Skeletal muscle satellite cell (primary cell): ENCODE data around the gene SCAF1.

ENCODE experiments used
- H3K27me3 ChIP-seq: 2 replicates; pipeline ENCODE4 v1.7.0; 2013; ENCODE audit warnings: low read length; ENCODE audit not compliant: control insufficient read depth, insufficient read depth
- H3K36me3 ChIP-seq: 2 replicates; pipeline ENCODE4 v1.7.0; 2013; ENCODE audit warnings: mild to moderate bottlenecking, control low read depth, low read length; ENCODE audit not compliant: insufficient read depth
- H3K4me1 ChIP-seq: 2 replicates; pipeline ENCODE4 v1.7.0; 2013; ENCODE audit warnings: low read length; ENCODE audit not compliant: control insufficient read depth, insufficient read depth
- H3K4me2 ChIP-seq: 2 replicates; pipeline ENCODE4 v1.7.0; 2013; ENCODE audit warnings: mild to moderate bottlenecking, low read length
- H3K4me3 ChIP-seq: 2 replicates; pipeline ENCODE4 v1.7.0; 2013; ENCODE audit warnings: low read length
- H3K9ac ChIP-seq: 2 replicates; pipeline ENCODE4 v1.7.0; 2013; ENCODE audit warnings: mild to moderate bottlenecking, low read depth, low read length, moderate library complexity
- H3K9me3 ChIP-seq: replicated peaks from 2 replicates; pipeline ENCODE4 v1.7.0; 2013; ENCODE audit warnings: mild to moderate bottlenecking, control low read depth, low read length

Gene SCAF1

DNA sequence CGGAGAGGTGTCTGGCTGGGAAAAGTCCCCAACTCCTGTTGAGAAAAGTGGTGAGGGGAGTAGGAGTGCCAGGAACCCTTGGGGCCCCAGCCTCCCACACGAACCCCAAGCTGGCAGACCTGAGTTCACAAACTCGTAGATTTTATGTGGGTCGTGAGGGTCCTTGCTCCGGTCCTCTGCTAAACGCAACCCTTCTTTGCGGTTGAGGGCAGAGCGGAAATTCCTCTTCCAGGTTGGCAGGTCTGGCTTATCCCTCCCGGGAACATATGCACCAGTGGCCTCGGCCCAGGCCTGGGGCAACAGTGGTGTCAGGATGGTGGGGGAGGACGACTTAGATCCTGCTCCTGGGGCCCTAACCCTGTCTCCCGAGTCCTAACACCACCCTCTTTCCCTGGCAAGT, 21.2 kb downstream of the SCAF1 start:
- no peak overlapping the region for H3K4me3 ChIP-seq
- H3K4me2 ChIP-seq = no peak overlapping the region
- no peak overlapping the region for H3K9ac ChIP-seq
- peaks cover 20% of the 10 kb centered on the region for H3K4me1 ChIP-seq
- peaks cover 47% of the 10 kb centered on the region for H3K36me3 ChIP-seq
- no peaks in the 10 kb centered on the region for H3K27me3 ChIP-seq
- H3K9me3 ChIP-seq = no peaks in the 10 kb centered on the region

DNA sequence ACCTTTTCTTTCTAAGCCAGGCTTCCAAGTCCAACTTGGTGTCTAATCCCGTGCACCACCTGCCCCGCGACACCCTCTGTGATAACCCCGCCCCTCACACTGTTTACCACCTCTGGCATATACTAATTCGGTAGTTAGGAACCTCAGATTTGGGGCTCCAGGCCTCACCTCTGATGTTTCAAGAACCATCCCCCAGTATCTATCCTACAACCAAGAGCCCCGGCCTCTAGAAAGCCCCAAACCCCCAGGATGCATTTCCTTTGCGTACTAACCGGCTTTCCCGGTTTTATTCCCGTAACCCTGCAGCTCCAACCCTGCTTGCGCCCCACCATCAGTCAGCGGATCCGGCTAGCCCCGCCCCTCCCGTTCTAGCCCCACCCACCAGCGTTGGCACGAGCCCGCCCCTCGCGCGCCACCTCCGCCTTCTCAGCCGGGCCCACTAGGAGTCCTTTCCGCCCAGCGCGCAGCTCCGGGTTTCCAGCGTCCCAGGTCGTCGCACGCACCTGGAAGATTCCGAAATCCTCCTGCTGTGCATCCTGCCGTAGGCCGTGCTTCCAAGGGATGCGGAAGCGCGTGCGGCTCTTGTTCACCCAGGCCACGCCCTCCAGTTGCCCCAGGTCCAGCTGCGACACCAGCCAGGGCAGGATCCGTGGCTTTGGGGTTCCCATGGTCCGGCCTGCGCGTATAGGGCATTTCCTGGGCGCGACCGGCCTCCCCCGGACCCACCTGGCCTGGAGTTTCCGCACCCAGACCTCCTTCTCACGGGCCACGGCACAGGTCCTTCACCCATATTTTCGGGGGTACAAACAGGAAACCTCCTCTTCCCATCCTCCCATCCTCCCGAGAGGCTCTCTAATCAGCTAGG, 22.4 kb downstream of the SCAF1 start:
- Histone ChIP-seq H3K4me3 (peak overlapping the region; percentile 92), H3K4me2 (peak overlapping the region; percentile 95), H3K36me3 (peaks cover 38% of the 10 kb centered on the region), H3K27me3 (no peaks in the 10 kb centered on the region), H3K4me1 (peaks cover 20% of the 10 kb centered on the region), H3K9ac (peak overlapping the region; percentile 89), H3K9me3 (no peaks in the 10 kb centered on the region)

DNA sequence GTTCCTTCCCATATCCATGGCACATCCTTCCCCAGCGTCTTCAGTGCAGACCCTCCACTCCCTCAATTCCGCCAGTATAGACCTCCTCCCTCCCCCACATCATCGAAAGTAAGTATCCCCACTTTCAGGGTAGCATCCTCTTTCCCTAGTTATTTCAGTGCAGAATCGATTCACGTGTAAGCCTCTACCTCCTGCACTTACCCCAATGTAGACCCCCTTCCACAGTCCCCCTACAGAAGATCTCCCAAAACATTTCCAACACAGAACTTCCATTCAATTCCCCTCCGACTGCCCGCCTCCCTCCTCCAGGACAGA, 23.0 kb downstream of the SCAF1 start:
- H3K36me3 ChIP-seq = peaks cover 32% of the 10 kb centered on the region
- H3K9me3 ChIP-seq = no peaks in the 10 kb centered on the region
- H3K9ac ChIP-seq = peak overlapping the region; percentile 89
- H3K27me3 ChIP-seq = no peaks in the 10 kb centered on the region
- H3K4me1 ChIP-seq = peaks cover 20% of the 10 kb centered on the region
- H3K4me3 ChIP-seq = peak overlapping the region; percentile 92
- peak overlapping the region; percentile 95 for H3K4me2 ChIP-seq

DNA sequence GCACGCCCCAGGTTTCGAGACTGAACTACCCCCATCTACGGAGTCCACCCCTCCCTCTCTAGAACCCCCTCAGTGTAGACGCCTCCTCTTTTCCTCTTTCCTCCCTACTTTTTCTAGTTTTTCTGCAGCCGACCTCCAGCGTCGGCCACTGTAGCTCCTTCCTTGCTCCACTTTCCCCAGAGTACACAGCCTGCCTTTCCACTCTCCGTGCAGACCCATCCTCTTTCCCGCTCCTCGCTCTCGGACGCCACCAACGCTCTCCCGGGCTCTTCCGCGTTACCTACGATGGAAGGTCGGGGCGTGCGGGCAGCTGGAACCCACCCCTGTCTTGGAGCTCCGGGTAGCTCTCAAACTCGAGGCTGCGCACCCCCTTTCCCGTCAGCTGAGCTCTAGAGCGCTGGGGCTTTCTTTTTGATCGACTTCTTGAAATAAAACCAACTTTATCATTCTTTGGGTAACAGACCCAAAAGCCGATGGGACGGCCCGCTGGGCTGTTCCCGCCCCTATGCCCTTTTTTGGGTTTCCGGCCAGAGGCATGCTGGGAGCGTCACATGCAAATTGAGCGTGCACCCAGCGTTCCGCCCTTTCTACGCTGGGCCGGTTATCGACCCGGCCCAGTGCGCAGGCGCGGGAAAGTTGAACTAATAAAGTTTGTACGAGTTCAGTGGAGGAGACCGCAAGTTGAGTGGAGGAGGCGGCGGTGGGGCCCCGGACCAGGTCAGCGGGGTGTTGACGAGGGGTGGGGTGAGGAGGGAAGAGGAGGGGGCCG, 23.5 kb downstream of the SCAF1 start, which contains the start of the genes BCL2L12 and IRF3:
BCL2L12 (plus strand) TSS at position 583 of the 769 bp plus-strand sequence. CDS start 760 bp downstream, outside the sequence.
IRF3 (minus strand) TSS at position 507 of the 769 bp plus-strand sequence. CDS start 1,019 bp downstream, outside the sequence.
- H3K27me3 ChIP-seq = no peaks in the 10 kb centered on the region
- H3K4me2 ChIP-seq = peak within 1 kb of the TSS; percentile 95
- H3K4me1 ChIP-seq = peaks cover 20% of the 10 kb centered on the region
- peaks cover 27% of the 10 kb centered on the region for H3K36me3 ChIP-seq
- H3K4me3 ChIP-seq = peak within 1 kb of the TSS; percentile 92
- no peaks in the 10 kb centered on the region for H3K9me3 ChIP-seq
- H3K9ac ChIP-seq = peak within 1 kb of the TSS; percentile 89

DNA sequence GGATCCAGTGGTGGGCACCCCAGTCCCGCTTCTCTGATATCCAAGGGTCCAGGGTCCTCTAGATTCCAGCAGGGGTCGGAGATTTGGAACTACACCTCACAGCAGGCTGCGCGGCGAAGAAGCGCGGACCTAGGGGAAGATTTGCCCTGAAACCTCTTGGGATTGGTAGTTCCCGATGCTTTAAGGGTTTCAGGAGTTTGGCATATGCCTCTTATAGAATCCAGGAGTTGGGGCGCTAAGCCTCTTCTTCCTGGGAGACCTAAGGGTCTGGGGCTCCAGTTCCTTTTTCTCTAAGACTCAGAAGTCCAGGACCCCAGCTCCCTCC, 24.1 kb downstream of the SCAF1 start:
- no peaks in the 10 kb centered on the region for H3K27me3 ChIP-seq
- H3K4me1 ChIP-seq = peaks cover 20% of the 10 kb centered on the region
- peak overlapping the region; percentile 92 for H3K4me3 ChIP-seq
- H3K9me3 ChIP-seq = no peaks in the 10 kb centered on the region
- peaks cover 22% of the 10 kb centered on the region for H3K36me3 ChIP-seq
- H3K9ac ChIP-seq = peak overlapping the region; percentile 89
- H3K4me2 ChIP-seq = peak overlapping the region; percentile 95

DNA sequence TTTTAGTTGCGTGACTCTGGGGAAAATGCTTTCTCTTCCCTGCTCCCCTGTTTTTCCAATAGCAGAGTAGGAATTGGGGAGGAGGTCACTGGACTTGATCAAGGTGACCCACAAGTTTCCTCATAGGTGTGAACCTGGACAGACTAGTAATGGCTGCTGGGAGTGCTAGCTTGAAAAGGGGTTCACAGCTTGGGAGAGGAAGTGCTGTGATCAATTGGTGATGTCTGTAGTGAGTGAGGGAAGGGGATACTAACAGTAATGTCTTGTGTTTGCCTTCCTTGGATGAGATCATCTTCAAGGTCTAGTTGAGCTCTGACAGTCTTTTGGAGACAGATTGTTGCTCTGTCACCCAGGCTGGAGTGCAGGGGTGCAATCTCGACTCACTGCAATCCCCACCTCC, 25.5 kb downstream of the SCAF1 start:
- no peak overlapping the region for H3K9ac ChIP-seq
- no peaks in the 10 kb centered on the region for H3K27me3 ChIP-seq
- H3K4me2 ChIP-seq = peak overlapping the region; percentile 95
- peaks cover 11% of the 10 kb centered on the region for H3K36me3 ChIP-seq
- H3K9me3 ChIP-seq = no peaks in the 10 kb centered on the region
- H3K4me1 ChIP-seq = peaks cover 27% of the 10 kb centered on the region
- H3K4me3 ChIP-seq = no peak overlapping the region

DNA sequence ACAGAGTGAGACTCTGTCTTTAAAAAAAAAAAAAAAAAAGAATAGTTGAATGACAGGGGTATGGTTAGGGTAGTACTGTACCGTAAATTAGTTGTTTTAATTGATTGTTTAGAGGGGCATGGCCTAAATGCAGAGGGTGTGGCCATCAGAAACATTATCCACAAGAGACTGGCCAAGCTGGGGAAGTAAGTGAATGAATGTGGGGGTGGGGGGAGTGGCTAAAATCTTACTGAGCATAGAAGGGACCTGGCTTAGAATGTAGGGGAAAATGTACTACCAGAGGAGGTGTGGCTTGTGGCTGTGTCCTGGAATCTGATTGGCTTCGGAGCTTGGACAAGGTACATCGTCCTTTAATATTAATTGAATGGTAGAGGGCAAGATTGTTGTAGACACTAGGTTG, 27.5 kb downstream of the SCAF1 start:
- no peaks in the 10 kb centered on the region for H3K27me3 ChIP-seq
- H3K9ac ChIP-seq = no peak overlapping the region
- no peak overlapping the region for H3K4me2 ChIP-seq
- H3K4me3 ChIP-seq = no peak overlapping the region
- H3K4me1 ChIP-seq = peaks cover 22% of the 10 kb centered on the region
- H3K9me3 ChIP-seq = no peaks in the 10 kb centered on the region
- peaks cover 3% of the 10 kb centered on the region for H3K36me3 ChIP-seq

DNA sequence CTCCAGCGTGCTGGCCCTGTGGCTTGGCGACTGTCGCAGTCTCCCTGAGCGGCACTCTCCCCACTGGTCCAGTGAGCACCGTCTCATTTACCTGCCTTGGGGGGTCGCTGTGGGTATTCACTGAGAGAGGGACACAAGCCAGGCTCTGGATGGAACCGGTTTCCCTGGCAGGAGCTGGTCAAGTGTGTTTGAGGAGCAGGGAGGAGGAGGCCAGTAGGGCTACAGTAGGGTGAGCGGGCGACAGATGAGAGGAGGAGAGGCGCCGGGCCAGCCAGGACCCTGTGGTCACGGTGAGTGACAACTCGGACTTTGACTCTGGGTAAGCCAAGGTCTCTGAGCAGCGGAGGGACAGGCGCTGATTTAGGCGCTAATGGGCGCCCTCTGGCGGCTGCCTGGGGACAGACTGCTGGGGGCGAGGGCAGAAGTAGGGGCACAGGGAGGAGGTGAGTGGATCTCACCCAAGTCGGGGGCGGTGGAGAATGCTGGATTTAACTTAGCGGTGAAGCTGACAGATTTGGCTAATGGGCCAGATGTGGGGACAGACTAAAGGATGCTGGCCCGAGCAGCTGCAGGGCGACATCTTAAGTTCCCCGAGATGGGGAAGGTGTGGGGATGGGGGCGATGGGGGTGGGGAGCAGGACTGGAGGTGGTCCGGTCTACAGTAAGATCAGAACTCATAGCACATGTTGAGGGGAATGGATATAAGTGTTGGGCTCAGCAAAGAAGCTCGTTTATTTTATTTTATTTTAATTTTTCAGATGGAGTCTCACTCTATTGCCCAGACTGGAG, 30.3 kb downstream of the SCAF1 start:
- Histone ChIP-seq H3K4me3 (peak overlapping the region; percentile 56), H3K36me3 (peaks cover 3% of the 10 kb centered on the region), H3K9me3 (no peaks in the 10 kb centered on the region), H3K9ac (peak overlapping the region; percentile 64), H3K27me3 (no peaks in the 10 kb centered on the region), H3K4me1 (peaks cover 17% of the 10 kb centered on the region), H3K4me2 (peak overlapping the region; percentile 70)

DNA sequence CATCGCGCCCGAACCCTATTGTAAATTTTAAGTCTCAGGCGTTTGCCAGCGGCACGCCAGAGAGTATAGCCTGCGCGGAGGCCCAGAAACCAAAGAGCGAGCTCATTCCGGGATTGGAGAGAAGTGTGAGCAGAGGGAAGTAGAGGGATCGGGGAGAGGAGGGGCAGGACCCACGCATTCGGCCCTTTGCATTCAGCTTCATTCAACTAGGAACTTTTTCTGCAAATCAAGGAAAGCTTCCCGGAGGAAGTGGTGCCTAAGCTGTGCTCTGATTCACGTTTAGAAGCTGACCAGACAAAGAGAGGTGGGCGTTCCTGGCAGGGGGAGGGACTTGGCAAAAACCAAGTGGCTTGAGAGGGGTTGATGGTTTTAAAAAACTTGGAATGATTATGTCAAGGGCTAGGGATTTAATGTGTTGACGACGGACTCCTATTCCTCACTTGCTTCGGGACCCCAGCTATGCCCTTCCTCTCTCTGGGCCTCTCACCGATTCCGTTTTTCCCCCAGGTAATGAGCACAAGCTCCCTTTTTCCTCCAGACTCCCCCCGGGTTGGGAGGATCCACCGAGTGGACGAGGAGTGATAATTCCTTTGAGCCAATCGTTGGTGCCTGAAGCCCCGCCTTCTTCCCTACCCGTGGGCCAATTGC, 34.3 kb downstream of the SCAF1 start:
- H3K9ac ChIP-seq = peak overlapping the region; percentile 89
- H3K4me2 ChIP-seq = peak overlapping the region; percentile 91
- peaks cover 32% of the 10 kb centered on the region for H3K4me1 ChIP-seq
- peak overlapping the region; percentile 68 for H3K4me3 ChIP-seq
- H3K27me3 ChIP-seq = no peaks in the 10 kb centered on the region
- H3K9me3 ChIP-seq = no peaks in the 10 kb centered on the region
- H3K36me3 ChIP-seq = peaks cover 4% of the 10 kb centered on the region

DNA sequence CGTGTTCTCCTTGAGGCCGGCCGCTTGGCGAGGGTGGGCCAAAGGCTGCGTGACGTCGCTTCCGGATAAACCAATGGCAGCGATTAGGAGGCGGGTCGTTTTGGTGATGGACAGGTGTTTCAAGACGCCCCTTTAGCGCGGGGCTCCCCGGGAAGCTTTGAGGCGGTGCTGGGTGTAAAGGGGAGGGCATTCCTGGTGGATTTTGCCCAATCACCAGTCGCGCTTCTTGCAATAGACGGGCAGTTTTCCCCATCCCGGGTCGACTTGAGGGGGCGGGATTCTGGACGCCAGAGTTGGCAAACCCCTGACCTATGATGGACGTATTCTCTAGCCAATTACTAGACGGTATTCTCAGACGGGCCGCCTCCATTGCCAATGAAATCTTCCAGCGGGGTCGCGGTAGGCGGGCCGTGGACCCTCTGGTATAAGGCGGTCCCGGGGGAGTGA, 34.8 kb downstream of the SCAF1 start:
- H3K36me3 ChIP-seq = peaks cover 6% of the 10 kb centered on the region
- H3K9me3 ChIP-seq = no peaks in the 10 kb centered on the region
- H3K27me3 ChIP-seq = no peaks in the 10 kb centered on the region
- H3K4me3 ChIP-seq = peak overlapping the region; percentile 99
- peak overlapping the region; percentile 94 for H3K4me2 ChIP-seq
- H3K9ac ChIP-seq = peak overlapping the region; percentile 99
- peaks cover 29% of the 10 kb centered on the region for H3K4me1 ChIP-seq
